Bone marrow (tissue), 2 donors: ENCODE data around the gene CD33.
A peak's percentile ranks its signal among the peaks of the same experiment; 100 is the strongest.

ENCODE experiments used
- DNase-seq, 2 donors: peaks; one replicate each; lab custom pipeline; 2025; lab: John Stamatoyannopoulos, UW

CD33 gene

DNA sequence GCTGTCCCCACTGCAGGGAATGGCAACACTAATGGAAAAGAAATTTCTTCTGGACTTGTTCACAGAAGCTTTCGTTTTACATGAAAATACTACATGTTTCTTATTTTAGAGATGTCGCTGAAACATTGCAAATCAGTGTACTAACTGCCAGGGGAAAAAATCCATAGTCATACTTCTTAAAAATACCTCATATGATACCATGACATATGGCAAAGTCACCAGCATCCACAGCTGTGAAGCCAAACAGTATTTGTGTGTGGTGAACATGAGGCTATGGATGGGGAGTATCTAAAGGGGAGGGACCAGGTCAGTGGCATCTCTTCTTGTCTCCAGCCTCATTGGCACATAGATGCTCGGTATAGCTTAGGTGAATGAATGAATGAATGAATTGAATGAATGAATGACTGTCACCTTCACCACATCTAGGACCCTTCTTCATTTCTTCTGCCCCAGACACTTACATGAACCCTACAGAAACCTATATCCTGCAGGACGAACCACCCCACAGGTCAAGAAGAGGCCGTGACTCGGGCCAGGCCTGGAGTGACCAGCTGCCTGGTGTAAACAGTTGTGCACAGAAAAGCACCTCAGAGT lies 14.6 kb upstream of the CD33 start:
- DNase-seq, result no peak

DNA sequence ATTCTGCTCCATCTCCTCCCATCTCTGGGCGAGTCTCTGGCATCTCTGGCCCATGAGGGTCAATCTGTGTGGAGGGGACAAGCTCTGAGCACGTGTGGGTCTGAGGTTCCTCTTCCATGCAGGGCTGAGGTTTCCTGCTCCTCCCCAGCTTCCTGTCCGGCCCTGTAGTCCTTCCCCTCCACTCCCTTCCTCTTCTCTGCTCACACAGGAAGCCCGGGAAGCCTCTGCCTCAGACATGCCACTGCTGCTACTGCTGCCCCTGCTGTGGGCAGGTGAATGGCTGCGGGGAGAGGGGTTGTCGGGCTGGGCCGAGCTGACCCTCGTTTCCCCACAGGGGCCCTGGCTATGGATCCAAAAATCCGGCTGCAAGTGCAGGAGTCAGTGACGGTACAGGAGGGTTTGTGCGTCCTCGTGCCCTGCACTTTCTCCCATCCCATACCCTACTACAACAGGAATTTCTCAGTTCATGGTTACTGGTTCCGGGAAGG lies 14.0 kb upstream of the CD33 start:
- peak in 1 of 2 donors; percentile 6 for DNase-seq

DNA sequence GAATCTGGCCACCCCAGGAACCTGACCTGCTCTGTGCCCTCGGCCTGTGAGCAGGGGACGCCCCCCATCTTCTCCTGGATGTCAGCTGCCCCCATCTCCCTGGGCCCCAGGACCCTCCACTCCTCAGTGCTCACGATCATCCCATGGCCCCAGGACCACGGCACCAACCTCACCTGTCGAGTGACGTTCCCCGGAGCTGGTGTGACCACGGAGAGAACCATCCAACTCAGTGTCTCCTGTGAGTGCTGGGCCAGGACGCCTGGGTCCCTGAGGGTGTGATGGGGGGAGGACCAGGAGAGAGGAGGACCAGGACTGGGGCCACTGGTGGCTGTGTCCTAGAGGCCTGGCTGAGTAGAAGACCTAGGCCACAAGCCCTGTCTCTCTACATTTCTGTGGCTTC lies 13.0 kb upstream of the CD33 start:
- no peak for DNase-seq

DNA sequence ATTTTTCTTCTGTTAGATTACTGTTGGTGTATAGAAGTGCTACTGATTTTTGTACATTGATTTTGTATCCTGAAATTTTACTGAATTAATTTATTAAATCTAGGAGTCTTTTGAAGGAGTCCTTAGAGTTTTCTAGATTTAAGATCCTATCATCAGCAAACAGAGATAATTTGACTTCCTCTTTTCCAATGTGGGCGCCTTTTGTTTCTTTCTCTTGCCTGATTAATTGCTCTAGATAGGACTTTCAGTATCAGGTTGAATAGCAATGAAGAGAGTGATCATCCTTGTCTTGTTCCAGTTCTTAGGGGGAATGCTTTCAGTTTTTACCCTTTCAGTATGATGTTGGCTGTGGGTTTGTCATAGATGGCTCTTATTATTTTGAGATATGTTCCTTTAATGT lies 5.6 kb upstream of the CD33 start:
- DNase-seq, result peak in 1 of 2 donors; percentile 80

DNA sequence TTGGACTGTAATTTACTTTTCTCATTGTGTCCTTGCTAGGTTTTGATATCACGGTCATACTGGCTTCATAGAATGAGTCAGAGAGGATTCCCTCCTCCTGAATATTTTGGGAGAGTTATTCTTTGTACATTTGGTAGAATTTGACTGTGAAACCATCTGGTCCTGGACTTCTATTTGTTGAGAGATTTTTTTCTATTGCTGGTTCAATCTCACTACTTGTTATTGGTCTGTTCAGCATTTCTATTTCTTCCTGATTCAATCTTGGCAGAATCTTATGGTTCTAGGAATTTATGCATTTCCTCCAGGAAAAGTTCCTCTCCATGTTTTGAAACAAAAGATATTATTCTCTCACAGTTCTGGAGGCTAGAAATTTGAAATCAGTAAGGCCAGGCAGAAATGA lies 4.9 kb upstream of the CD33 start:
- DNase-seq, result no peak

DNA sequence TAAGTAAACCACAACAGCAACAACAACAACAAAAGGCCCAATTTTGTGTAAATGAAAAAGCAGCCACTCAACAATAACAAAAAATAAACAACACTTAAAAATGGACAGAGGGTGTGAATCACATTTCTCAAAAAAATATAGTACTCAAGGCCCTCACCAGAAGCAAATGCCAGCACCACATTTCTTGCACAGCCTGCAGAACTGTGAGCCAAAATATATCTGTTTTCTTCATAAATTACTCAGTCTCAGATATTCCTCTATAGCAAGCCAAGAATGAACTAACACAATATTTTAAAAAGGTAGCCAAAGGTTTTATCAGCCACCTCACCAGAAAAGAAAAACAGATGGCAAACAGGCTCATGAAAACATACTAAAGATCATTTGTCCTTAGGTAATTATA lies 3.9 kb upstream of the CD33 start:
- DNase-seq, result no peak

DNA sequence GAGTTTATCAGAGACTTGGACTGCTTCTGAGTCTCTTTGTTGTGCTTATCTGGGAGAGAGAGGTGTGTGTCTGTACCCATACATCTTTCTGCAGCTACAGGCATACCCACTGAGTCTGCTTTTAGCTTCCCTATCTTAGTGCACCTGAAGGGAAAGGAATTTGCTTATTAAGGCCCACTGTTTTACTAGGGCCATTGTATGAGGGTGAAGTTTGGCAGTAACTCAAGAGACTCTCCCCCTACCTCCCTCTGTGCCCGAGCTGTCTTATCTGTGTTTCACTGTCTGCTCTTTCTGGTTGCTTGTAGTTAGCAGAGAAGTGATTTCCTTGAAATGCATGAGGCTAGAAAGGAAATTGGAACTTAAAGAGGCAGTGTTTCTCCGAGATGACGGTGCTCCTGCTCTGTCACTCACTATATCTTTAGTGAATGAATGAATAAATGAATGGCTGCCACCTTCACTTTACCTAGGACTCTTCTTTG lies 678 bp upstream of the CD33 start:
- no peak for DNase-seq

DNA sequence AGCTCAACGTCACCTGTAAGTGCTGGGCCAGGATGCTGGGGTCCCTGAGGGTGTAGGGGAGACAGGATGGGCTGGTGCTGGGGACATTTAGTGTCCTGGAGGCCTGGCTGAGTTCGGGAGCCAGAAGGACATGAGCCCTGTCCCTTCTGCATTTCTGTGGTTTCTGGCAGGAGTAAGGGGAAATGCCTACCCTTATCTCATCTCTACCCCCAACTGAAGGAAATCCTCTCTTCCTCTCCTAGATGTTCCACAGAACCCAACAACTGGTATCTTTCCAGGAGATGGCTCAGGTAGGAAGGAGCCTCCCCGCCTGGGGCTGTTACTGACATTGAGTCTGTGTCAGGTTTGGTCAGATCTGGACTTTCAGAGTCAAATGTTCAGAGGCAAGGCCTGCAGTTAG lies 1.2 kb downstream of the CD33 start:
- DNase-seq, result no peak

DNA sequence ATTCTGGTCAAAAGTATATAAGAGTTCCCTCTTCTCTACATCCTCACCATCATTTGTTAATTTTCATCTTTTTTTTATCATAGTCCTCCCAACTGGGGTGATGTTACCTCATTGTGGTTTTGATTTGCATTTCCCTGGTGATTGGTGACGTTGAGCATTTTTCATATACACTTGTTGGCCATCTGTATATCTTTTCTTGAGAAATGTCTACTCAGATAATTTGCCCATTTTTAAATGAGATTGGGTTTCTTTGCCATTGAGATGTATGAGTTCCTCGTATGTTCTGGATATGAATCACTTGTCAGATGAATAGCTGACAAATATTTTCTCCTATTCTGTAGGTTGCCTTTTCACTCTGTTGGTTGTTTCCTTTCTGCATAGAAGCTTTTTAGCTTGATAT lies 2.4 kb downstream of the CD33 start:
- DNase-seq, result no peak

DNA sequence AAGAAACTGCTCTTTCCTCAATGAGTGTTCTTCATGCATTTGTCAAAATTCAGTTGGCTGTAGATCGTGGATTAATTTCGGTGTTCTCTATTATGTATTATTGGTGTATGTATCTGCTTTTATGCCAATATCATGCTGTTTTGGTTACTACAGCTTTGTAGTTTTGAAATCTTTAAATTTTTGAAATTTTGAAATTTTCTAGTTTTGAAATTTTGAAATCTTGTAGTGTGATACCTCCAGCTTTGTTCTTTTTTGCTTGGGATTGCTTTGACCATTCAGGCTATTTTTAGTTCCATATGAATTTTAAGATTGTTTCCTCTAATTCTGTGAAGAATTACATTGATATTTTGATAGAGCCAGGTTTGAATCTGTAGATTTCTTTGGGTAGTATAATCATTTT lies 3.1 kb downstream of the CD33 start:
- DNase-seq, result no peak

DNA sequence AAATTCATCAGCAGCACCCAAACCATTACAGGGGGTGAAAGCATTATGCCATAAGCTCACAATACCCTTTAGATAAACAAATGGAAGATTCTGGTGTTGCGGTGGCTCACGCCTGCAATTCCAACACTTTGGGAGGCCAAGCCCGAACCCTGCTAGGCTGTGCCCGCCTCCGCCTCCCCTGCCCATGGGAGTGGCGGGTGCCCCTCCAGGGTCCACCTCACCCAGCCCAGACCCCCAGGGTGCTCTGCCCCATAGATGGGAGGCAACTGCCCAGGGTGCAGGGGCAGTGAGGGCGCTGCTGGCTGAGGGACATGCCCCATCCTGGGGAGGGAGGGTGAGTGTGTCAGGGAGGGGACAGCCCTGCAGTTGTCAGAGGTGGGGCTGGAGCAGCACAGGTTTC lies 16.0 kb downstream of the CD33 start:
- no peak for DNase-seq

DNA sequence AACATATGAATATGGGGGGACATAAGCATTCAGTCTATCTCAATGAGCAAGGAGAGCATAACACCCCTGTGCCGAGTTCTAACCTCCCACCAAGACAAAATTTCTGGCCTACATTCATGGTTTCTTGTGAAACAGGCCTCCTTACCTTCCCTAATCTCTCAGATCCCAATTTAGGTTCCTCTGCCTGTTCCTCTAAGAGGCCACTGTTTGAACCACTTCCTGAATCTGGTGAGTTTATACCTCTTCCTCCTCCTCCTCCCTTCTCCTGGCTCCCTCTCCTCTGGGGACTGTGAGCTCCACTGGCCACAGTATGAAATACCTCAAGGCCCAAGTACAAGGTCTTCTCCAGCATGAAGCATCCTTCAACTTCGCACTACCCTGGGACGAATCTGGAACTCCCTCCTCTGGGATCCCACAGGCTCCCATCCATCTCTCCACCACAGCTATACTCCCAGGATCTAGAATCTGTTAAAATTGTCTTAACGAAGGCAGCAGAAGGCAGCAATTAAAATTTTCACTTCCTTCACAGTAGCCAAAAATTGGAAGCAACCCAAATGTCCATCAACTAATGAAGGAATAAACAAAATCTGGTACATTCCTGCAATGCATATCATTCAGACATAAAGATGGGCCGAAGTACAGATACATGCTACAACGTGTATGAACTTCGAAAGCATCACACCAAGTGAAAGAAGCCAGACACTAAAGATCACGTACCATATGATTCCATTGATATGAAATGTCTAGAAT lies 18.2 kb downstream of the CD33 start:
- DNase-seq, result peak in 1 of 2 donors; percentile 8

DNA sequence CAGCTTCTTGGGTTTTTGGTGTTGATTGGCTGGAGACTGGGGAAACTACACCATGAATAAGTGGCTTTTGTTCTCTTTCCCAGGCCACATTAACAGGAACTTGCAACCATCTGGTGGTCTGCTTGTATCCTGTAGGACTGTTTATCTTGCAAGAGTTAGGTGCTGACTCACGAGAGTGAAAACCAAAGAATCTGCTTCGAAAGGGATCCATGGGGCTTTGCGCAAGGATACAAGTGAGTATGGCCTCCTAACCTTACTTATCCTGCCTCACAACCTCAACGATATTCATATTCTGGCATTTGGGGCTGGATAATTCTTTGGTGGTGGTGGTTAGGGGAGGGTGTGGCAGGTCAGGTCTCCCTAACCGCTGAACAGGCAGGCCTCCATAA lies 21.3 kb downstream of the CD33 start:
- peak; percentile 12 to 94 for DNase-seq

DNA sequence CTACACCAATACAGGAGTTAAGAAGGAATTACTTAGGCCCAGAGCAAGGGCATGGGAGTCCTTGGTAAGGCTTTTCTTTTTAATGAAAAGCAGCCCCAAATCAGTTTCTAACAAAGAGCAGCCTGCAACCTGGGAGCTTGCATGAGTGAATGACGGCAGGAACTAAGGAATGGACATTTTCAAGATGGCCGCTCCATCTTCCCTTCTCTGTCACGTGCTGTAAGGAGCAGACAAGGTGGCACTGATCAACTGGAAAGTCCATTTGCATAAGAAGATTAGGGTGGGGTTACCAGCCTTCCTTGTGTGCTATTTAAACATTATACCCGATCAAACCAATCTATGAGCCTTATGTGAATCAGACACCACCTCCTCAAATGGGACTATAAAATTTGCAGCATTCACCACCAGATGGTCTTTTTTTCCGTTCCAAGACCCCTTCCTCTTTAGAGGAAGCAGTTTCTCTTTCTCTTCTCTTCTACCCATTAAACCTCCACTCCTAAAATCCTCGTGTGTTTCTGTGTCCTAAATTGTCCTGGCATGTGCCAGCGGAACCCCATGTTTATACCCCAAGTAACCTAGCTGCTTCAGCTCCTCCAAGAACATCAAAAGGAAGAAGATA lies 23.2 kb downstream of the CD33 start:
- peak in 1 of 2 donors; percentile 14 for DNase-seq

DNA sequence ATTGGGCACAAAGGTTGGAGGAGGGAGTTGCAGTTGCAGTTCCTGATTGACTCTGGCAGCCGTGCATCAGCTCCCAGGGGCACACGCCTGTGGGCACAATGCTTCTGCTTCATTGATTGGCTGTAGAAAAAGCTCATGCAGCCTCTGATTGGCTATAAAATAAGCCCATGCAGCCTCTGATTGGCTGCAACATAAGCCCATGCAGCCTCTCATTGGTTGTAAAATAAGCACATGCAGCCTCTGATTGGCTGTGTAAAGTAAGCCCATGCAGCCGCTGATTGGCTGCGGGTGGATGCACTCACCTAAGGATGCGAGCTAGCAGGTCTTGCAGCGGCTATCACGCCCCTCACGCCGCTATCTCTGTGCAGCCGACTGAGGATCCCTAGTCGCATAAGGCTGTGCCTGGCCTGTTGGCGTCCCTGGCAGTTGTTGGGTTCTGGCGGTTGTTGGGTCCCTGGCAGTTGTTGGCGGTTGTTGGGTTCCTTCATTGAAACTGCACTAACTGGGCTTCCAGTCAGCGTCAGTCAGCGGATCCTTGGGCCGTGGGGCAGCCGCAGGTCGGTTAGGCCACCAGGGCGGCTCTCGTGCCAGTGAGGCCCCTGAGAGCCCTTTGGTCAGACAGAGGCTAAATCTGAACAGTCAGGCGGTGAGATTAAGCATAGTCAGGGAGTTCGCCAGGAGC lies 26.0 kb downstream of the CD33 start, which contains the start of gene SIGLECL1:
Gene SIGLECL1 (plus strand): TSS at position 295 of the 682 bp plus-strand sequence. CDS start 12,993 bp downstream, outside the sequence.
- no peak for DNase-seq

DNA sequence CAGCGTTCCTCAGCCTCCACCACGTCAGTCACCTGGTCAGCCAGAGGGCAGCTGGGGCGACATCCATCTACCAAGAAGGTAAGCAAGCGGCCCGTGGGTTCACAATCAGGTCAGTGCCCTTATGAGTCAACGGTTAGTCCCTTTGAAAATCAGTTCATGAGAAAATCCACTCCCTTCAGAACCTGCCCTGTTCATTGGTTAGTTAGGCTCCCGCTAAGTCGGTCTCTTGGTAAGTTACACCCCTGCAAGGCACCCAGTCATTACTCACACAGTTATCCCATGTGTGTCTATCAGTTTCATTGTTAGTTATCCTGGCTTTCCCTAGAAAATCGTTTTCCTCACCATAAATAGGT lies 26.6 kb downstream of the CD33 start:
- no peak for DNase-seq

DNA sequence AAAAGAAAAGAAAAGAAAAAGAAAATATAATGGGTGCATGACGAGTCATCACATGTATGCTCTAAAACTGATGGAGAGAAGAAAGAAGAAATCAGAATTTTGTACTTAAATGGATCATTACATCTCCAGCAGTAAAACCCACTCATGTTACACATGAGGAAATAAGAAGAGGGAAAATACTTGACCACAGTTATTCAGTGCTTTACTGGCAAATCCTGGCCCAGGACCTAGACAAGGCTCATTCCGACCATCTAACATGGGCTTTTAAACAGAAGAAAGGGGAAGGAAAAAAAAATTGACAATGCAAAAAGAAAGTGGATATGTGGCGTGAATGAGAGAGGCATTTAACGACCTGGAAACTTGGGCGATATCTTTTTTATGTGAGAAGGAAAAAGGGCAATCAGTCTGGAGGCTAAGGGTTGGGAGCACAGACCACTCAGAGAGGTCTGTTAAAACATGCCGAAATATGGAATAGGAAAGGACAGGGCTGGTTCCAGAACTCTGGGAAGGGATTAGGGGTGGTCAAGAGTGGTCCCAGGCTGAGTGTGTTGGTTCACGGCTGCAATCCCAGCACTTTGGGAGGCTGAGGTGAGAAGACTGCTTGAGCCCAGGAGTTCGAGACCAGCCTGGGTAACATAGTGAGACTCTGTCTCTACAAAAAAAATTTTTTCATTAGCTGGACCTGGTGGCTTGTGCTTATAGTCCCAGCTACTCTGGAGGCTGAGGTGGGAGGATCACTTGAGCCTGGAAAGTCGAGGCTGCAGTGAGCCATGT lies 27.6 kb downstream of the CD33 start:
- no peak for DNase-seq

DNA sequence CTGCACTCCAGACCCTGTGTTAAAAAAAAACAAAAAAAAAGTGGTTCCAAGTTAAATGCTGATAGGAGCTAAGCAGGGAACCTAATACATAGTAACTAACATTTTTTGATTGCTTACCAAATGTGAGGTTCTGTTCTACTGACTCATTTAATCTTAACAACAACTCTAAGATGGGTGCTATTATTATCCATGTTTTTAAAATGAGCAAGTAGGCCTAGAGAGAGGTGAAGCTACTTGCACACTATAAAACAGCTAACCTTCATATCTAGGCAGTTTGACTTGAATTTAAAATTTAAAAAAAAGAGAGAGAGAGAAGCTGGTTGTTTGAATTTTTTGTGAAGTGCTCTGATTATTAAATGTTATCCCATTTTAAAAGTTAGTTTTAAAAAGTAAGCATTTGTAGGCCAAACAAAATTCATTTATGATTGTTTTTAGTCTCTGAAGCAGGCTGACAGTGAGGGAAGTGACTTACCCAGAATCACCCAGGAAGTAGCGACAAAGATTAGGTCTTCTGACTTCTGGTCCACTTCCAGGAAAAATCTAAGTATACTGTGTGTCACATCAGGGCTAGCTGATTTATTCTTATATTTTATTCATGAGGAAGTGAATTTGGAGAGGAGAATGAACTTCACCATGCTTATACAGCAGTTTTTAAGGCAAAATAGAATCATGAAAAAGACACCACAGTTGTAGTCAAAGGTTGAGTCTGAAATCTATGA lies 28.4 kb downstream of the CD33 start:
- DNase-seq, result no peak

DNA sequence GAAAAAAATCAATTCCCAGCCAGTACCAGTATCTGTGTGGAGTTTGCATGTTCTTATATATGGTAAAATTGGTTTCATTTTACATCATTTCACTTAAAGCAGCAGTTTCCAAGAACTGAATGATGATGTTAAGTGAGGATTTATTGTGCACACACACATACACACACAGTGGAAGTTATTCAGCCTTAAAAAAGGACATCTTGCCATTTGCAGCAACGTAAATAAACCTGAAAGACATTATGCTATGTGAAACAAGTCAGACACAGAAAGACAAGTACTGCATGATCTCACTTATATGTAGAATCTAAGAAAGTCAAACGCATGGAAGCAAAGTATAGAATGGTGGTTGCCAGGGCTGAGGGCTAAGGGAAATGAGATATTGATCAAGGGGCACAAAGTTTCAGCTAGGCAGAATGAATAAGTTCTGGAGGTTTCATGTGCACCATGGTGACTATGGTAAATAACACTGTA lies 31.3 kb downstream of the CD33 start:
- DNase-seq, result no peak

DNA sequence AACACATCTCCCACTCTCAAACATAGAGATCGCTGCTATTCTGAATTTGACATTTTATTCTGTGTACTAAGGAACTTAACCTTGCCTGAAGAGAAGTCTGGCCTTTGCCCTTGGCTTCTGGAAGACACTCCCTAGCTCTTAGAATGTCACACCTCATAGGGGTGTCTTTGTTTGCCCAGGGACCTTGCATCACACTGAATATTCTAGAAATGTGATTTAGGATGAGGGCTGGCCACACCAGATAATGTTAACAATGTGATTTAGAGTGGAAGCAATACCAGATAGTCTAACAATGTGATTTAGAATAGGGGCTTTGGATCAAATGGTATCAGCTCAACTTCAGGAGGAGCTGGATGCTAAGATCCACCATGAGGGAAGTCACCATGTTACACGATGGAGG lies 32.6 kb downstream of the CD33 start:
- DNase-seq, result no peak
